Ramos (cell line): Measurements from ENCODE around the gene LRRN2.
"Not testable (repeated sequence)": the region's sequence is repeated elsewhere in the genome, so short reads cannot be mapped to it uniquely, and the experiment has no call there.

Source experiments
- in situ Hi-C: fragments of 300-500 bp; cut with MboI; formaldehyde crosslinking; loops from one replicate; pipeline ENCODE4 v1.14.3; 2022; ENCODE audit warnings: low sequenced_read_pairs; ENCODE audit not compliant: unreplicated experiment

The LRRN2 gene

GRCh38 chr1:204581759-204582158, 103.8 kb downstream of the LRRN2 start:
- in situ Hi-C loops = no loop called here

- in situ Hi-C loops = no loop called here
Observed at GRCh38 chr1:204580862-204581261, 104.7 kb downstream of the LRRN2 start.

- in situ Hi-C loops = no loop called here
Observed at GRCh38 chr1:204579681-204580080, 105.9 kb downstream of the LRRN2 start.

- in situ Hi-C loops = no loop called here
Observed at GRCh38 chr1:204578867-204579664, 106.5 kb downstream of the LRRN2 start.

- in situ Hi-C loops = no loop called here
Observed at GRCh38 chr1:204577794-204578478, 107.6 kb downstream of the LRRN2 start.

- in situ Hi-C loops = no loop called here
Observed at GRCh38 chr1:204576422-204576821, 109.1 kb downstream of the LRRN2 start.

- in situ Hi-C loops = no loop called here
Observed at GRCh38 chr1:204575221-204576190, 110.0 kb downstream of the LRRN2 start.

- in situ Hi-C loops = no loop called here
Observed at GRCh38 chr1:204574865-204575163, 110.7 kb downstream of the LRRN2 start.

GRCh38 chr1:204574016-204574864, 111.3 kb downstream of the LRRN2 start:
- in situ Hi-C loops = no loop called here

GRCh38 chr1:204572923-204573922, 112.3 kb downstream of the LRRN2 start:
- in situ Hi-C loops = no loop called here

GRCh38 chr1:204571631-204572030, 113.9 kb downstream of the LRRN2 start:
- in situ Hi-C loops = no loop called here

GRCh38 chr1:204571128-204571527, 114.4 kb downstream of the LRRN2 start:
- in situ Hi-C loops = no loop called here

- in situ Hi-C loops = not testable (repeated sequence)
Observed at GRCh38 chr1:204570021-204570420, 115.5 kb downstream of the LRRN2 start.

- in situ Hi-C loops = loop anchor here (5.0 to 10.0 kb wide), 2 partner anchors 193 to 235 kb away; no protein-coding TSS in a partner anchor
Observed at GRCh38 chr1:204569478-204569877, 116.1 kb downstream of the LRRN2 start.

- in situ Hi-C loops = loop anchor here (5.0 to 10.0 kb wide), 2 partner anchors 194 to 236 kb away; no protein-coding TSS in a partner anchor
Observed at GRCh38 chr1:204568576-204569315, 116.8 kb downstream of the LRRN2 start.
